AG09319 (cell line): ENCODE results near the gene MEGF11.

ENCODE experiments used
- DNase-seq: peaks from one replicate; pipeline ENCODE4 v3.0.0-alpha.2; 2010; ENCODE audit warnings: low read depth; ENCODE audit errors: extremely low read depth
- CTCF ChIP-seq: IDR thresholded peaks from 2 replicates; pipeline ENCODE4 v1.5.1; 2011; ENCODE audit warnings: low read depth, mild to moderate bottlenecking, inconsistent platforms, low read length, moderate library complexity

Gene MEGF11

GRCh38 chr15:66070220-66070934, 183.2 kb downstream of the MEGF11 start:
- no peak for TF ChIP-seq CTCF
- no peak for DNase-seq

GRCh38 chr15:66069751-66070150, 183.8 kb downstream of the MEGF11 start:
- no peak for TF ChIP-seq CTCF
- DNase-seq = no peak

GRCh38 chr15:66068801-66069200, 184.7 kb downstream of the MEGF11 start:
- DNase-seq = no peak
- no peak for TF ChIP-seq CTCF

- no peak for TF ChIP-seq CTCF
Observed at GRCh38 chr15:66067687-66068086, 185.9 kb downstream of the MEGF11 start.

GRCh38 chr15:66066481-66066880, 187.1 kb downstream of the MEGF11 start:
- no peak for DNase-seq
- TF ChIP-seq CTCF = no peak

More at GRCh38 chr15:66067687-66068086, 185.9 kb downstream of the MEGF11 start:
- DNase-seq = no peak

- DNase-seq = no peak
- TF ChIP-seq CTCF = no peak
Observed at GRCh38 chr15:66066005-66066404, 187.5 kb downstream of the MEGF11 start.

GRCh38 chr15:66065325-66065724, 188.2 kb downstream of the MEGF11 start:
- no peak for DNase-seq
- TF ChIP-seq CTCF = no peak
